ENCODE results near the gene SERPINE2.
"Not testable (repeated sequence)": the region's sequence is repeated elsewhere in the genome, so short reads cannot be mapped to it uniquely, and the experiment has no call there.

SERPINE2 gene

GRCh38 chr2:223952280-223952968 is 86.7 kb downstream of the SERPINE2 start:
- in situ Hi-C loops (cut with MboI; ENCODE audit: low pct_unique_long_range_greater_than_20kb, low sequenced_read_pairs): no loop called here
- no peak for DNase-seq

GRCh38 chr2:223950448-223951347 is 88.4 kb downstream of the SERPINE2 start:
- no peak for DNase-seq
- in situ Hi-C loops (cut with MboI; ENCODE audit: low pct_unique_long_range_greater_than_20kb, low sequenced_read_pairs): no loop called here

- in situ Hi-C loops (cut with MboI; ENCODE audit: low pct_unique_long_range_greater_than_20kb, low sequenced_read_pairs): no loop called here
- DNase-seq: no peak
These were observed 89.7 kb downstream of the SERPINE2 start for GRCh38 chr2:223949241-223949840.

GRCh38 chr2:223947711-223948205 is 91.3 kb downstream of the SERPINE2 start:
- in situ Hi-C loops (cut with MboI; ENCODE audit: low pct_unique_long_range_greater_than_20kb, low sequenced_read_pairs): no loop called here
- no peak for DNase-seq

- DNase-seq: no peak
- in situ Hi-C loops (cut with MboI; ENCODE audit: low pct_unique_long_range_greater_than_20kb, low sequenced_read_pairs): no loop called here
These were observed 93.3 kb downstream of the SERPINE2 start for GRCh38 chr2:223945755-223946154.

GRCh38 chr2:223944703-223945531 is 94.2 kb downstream of the SERPINE2 start, which contains the start of gene WDFY1:
WDFY1 (minus strand) TSS chr2:223945335; CDS start chr2:223945284, 51 bp downstream.
- in situ Hi-C loops (cut with MboI; ENCODE audit: low pct_unique_long_range_greater_than_20kb, low sequenced_read_pairs): no loop called here
- DNase-seq: peak; percentile 86

GRCh38 chr2:223944166-223944702 is 94.9 kb downstream of the SERPINE2 start:
- in situ Hi-C loops (cut with MboI; ENCODE audit: low pct_unique_long_range_greater_than_20kb, low sequenced_read_pairs): no loop called here
- DNase-seq: peak; percentile 45

GRCh38 chr2:223943561-223944008 is 95.5 kb downstream of the SERPINE2 start:
- DNase-seq: peak; percentile 44
- in situ Hi-C loops (cut with MboI; ENCODE audit: low pct_unique_long_range_greater_than_20kb, low sequenced_read_pairs): no loop called here

- in situ Hi-C loops (cut with MboI; ENCODE audit: low pct_unique_long_range_greater_than_20kb, low sequenced_read_pairs): no loop called here
- no peak for DNase-seq
These were observed 96.0 kb downstream of the SERPINE2 start for GRCh38 chr2:223943135-223943534.

GRCh38 chr2:223941579-223942277 is 97.4 kb downstream of the SERPINE2 start:
- in situ Hi-C loops (cut with MboI; ENCODE audit: low pct_unique_long_range_greater_than_20kb, low sequenced_read_pairs): no loop called here
- no peak for DNase-seq

- in situ Hi-C loops (cut with MboI; ENCODE audit: low pct_unique_long_range_greater_than_20kb, low sequenced_read_pairs): not testable (repeated sequence)
These were observed 99.6 kb downstream of the SERPINE2 start for GRCh38 chr2:223939438-223939837.

GRCh38 chr2:223937535-223937934 is 101.6 kb downstream of the SERPINE2 start:
- DNase-seq: no peak
- in situ Hi-C loops (cut with MboI; ENCODE audit: low pct_unique_long_range_greater_than_20kb, low sequenced_read_pairs): no loop called here

More at GRCh38 chr2:223939438-223939837, 99.6 kb downstream of the SERPINE2 start:
- DNase-seq: not testable (repeated sequence)

GRCh38 chr2:223936862-223937326 is 102.2 kb downstream of the SERPINE2 start:
- in situ Hi-C loops (cut with MboI; ENCODE audit: low pct_unique_long_range_greater_than_20kb, low sequenced_read_pairs): no loop called here
- no peak for DNase-seq

- DNase-seq: no peak
- in situ Hi-C loops (cut with MboI; ENCODE audit: low pct_unique_long_range_greater_than_20kb, low sequenced_read_pairs): no loop called here
These were observed 103.5 kb downstream of the SERPINE2 start for GRCh38 chr2:223935459-223936125.

GRCh38 chr2:223934870-223935269 is 104.2 kb downstream of the SERPINE2 start:
- no peak for DNase-seq
- in situ Hi-C loops (cut with MboI; ENCODE audit: low pct_unique_long_range_greater_than_20kb, low sequenced_read_pairs): no loop called here

GRCh38 chr2:223932816-223933800 is 106.0 kb downstream of the SERPINE2 start:
- no peak for DNase-seq
- in situ Hi-C loops (cut with MboI; ENCODE audit: low pct_unique_long_range_greater_than_20kb, low sequenced_read_pairs): no loop called here

Measured in KBM-7 (cell line).